ENCODE data around the gene WFDC9.
"Not testable (repeated sequence)": the region's sequence is repeated elsewhere in the genome, so short reads cannot be mapped to it uniquely, and the experiment has no call there.

- TF ChIP-seq CTCF (optimal IDR thresholded peaks at IDR 0.05 in 1 of 3, IDR thresholded peaks at IDR 0.05 in 1 of 3, conservative IDR thresholded peaks at IDR 0.05 in 1 of 3; ENCODE audit: extremely low read depth in 1 of 3, insufficient read depth in 2 of 3, low read length in 3 of 3); EZH2 (IDR thresholded peaks at IDR 0.05; ENCODE audit: low read length): not testable (repeated sequence)
Observed at GRCh38 chr20:45569650-45570049, 61.4 kb downstream of the WFDC9 start.

Data from keratinocyte (primary cell).